HEK293 (cell line): ENCODE data around the gene TMEM200A.

Experiments
- CTCF ChIA-PET: fragments of 350-600 bp; formaldehyde crosslinking; extraction: SDS; loops from one replicate; lab custom pipeline; 2021; ENCODE audit warnings: antibody characterized with exemption; lab: Yijun Ruan, JAX
- POLR2A ChIA-PET: fragments of 300-600 bp; formaldehyde crosslinking; extraction: SDS; loops from one replicate; lab custom pipeline; 2020; ENCODE audit warnings: antibody characterized with exemption, inconsistent platforms; lab: Yijun Ruan, JAX
- H3K27ac ChIP-seq: fragments of 200-500 bp; sonication (Bioruptor generic); 2 replicates; pipeline ENCODE4 v1.5.1; 2014; ENCODE audit warnings: low read depth, low read length, control low read depth, inconsistent platforms; ENCODE audit errors: extremely low read depth
- H3K36me3 ChIP-seq, 2 experiments: fragments of 200-500 bp in 1 of 2; sonication (Bioruptor generic) in 1 of 2; 1 replicate in 1 of 2; 2 replicates in 1 of 2; pipeline ENCODE4 v1.5.1; 2014 to 2017; ENCODE audit warnings: inconsistent platforms in 2 of 2, low read length in 2 of 2; ENCODE audit not compliant: control insufficient read depth in 2 of 2, insufficient read depth in 1 of 2
- H3K4me1 ChIP-seq: fragments of 200-500 bp; sonication (Bioruptor generic); 2 replicates; pipeline ENCODE4 v1.5.1; 2014; ENCODE audit warnings: mild to moderate bottlenecking, low read length, inconsistent platforms; ENCODE audit not compliant: control insufficient read depth, insufficient read depth
- H3K4me3 ChIP-seq: 2 replicates; pipeline ENCODE4 v1.5.1; 2011; ENCODE audit warnings: low read depth, mild to moderate bottlenecking, control low read depth, low read length, moderate library complexity
- H3K9me3 ChIP-seq: fragments of 200-500 bp; sonication (Bioruptor generic); 2 replicates; pipeline ENCODE4 v1.5.1; 2014; ENCODE audit warnings: low read depth, low read length, inconsistent platforms; ENCODE audit not compliant: control insufficient read depth, insufficient read depth
- KLF7 ChIP-seq: fragments of 450-650 bp; formaldehyde crosslinking; IDR thresholded peaks from 2 replicates; pipeline ENCODE4 v1.5.1; 2016; ENCODE audit warnings: missing biosample characterization, missing genetic modification characterization, borderline replicate concordance
- REPIN1 ChIP-seq: fragments of 450-650 bp; formaldehyde crosslinking; IDR thresholded peaks from 2 replicates; pipeline ENCODE4 v1.5.1; 2017; ENCODE audit warnings: missing biosample characterization, missing genetic modification characterization, low read depth
- ZBTB1 ChIP-seq: fragments of 450-650 bp; formaldehyde crosslinking; IDR thresholded peaks from 2 replicates; pipeline ENCODE4 v1.5.1; 2016; ENCODE audit warnings: missing biosample characterization, missing genetic modification characterization
- ZBTB20 ChIP-seq: fragments of 450-650 bp; formaldehyde crosslinking; IDR thresholded peaks from 2 replicates; pipeline ENCODE4 v1.5.1; 2016; ENCODE audit warnings: missing biosample characterization, missing genetic modification characterization
- ZFP3 ChIP-seq: fragments of 450-650 bp; formaldehyde crosslinking; IDR thresholded peaks from 2 replicates; pipeline ENCODE4 v1.5.1; 2016; ENCODE audit warnings: low read depth, missing biosample characterization, missing genetic modification characterization
- ZNF121 ChIP-seq: fragments of 450-650 bp; formaldehyde crosslinking; IDR thresholded peaks from 2 replicates; pipeline ENCODE4 v1.5.1; 2016; ENCODE audit warnings: missing biosample characterization, missing genetic modification characterization
- ZNF132 ChIP-seq: fragments of 450-650 bp; formaldehyde crosslinking; IDR thresholded peaks from 2 replicates; pipeline ENCODE4 v1.5.1; 2017; ENCODE audit warnings: missing biosample characterization, missing genetic modification characterization, borderline replicate concordance
- ZNF133 ChIP-seq: fragments of 450-650 bp; formaldehyde crosslinking; IDR thresholded peaks from 2 replicates; pipeline ENCODE4 v1.5.1; 2016; ENCODE audit warnings: missing biosample characterization, missing genetic modification characterization
- ZNF2 ChIP-seq: fragments of 450-650 bp; formaldehyde crosslinking; IDR thresholded peaks from 2 replicates; pipeline ENCODE4 v1.5.1; 2016; ENCODE audit warnings: missing biosample characterization, missing genetic modification characterization
- ZNF248 ChIP-seq: fragments of 450-650 bp; formaldehyde crosslinking; IDR thresholded peaks from 2 replicates; pipeline ENCODE4 v1.5.1; 2017; ENCODE audit warnings: missing biosample characterization, missing genetic modification characterization
- ZNF335 ChIP-seq: fragments of 450-650 bp; formaldehyde crosslinking; conservative IDR thresholded peaks from 2 replicates; pipeline ENCODE4 v1.5.1; 2016; ENCODE audit warnings: missing biosample characterization, missing genetic modification characterization
- ZNF426 ChIP-seq: fragments of 450-650 bp; formaldehyde crosslinking; IDR thresholded peaks from 2 replicates; pipeline ENCODE4 v1.5.1; 2017; ENCODE audit warnings: missing biosample characterization, missing genetic modification characterization, mild to moderate bottlenecking, inconsistent platforms, moderate library complexity
- ZNF433 ChIP-seq: fragments of 450-650 bp; formaldehyde crosslinking; IDR thresholded peaks from 2 replicates; pipeline ENCODE4 v1.5.1; 2016; ENCODE audit warnings: missing biosample characterization, missing genetic modification characterization, low read depth
- ZNF521 ChIP-seq: fragments of 450-650 bp; formaldehyde crosslinking; IDR thresholded peaks from 2 replicates; pipeline ENCODE4 v1.5.1; 2017; ENCODE audit warnings: missing biosample characterization, mild to moderate bottlenecking, missing genetic modification characterization
- ZNF571 ChIP-seq: fragments of 450-650 bp; formaldehyde crosslinking; IDR thresholded peaks from 2 replicates; pipeline ENCODE4 v1.5.0; 2017; ENCODE audit warnings: missing biosample characterization, missing genetic modification characterization
- ZNF660 ChIP-seq: fragments of 450-650 bp; IDR thresholded peaks from 2 replicates; pipeline ENCODE4 v1.5.1; 2018; ENCODE audit warnings: missing biosample characterization, mild to moderate bottlenecking, missing genetic modification characterization
- ZNF76 ChIP-seq: fragments of 450-650 bp; formaldehyde crosslinking; IDR thresholded peaks from 2 replicates; pipeline ENCODE4; 2016; ENCODE audit warnings: low read depth, missing biosample characterization, missing genetic modification characterization, borderline replicate concordance
- TF ChIP-seq, protein P1 (sequence below): fragments of 450-650 bp; IDR thresholded peaks from 2 replicates; pipeline ENCODE4 v1.5.1; 2018; ENCODE audit warnings: missing biosample characterization, mild to moderate bottlenecking, missing genetic modification characterization
- TF ChIP-seq, protein P2 (sequence below): fragments of 450-650 bp; formaldehyde crosslinking; IDR thresholded peaks from 2 replicates; pipeline ENCODE4 v1.5.1; 2016; ENCODE audit warnings: missing biosample characterization, missing genetic modification characterization
- TF ChIP-seq, protein P3 (sequence below): fragments of 450-650 bp; formaldehyde crosslinking; IDR thresholded peaks from 2 replicates; pipeline ENCODE4; 2016; ENCODE audit warnings: missing biosample characterization, missing genetic modification characterization
- TF ChIP-seq, protein P4 (sequence below): fragments of 450-650 bp; formaldehyde crosslinking; IDR thresholded peaks from 2 replicates; pipeline ENCODE4 v1.5.1; 2016; ENCODE audit warnings: missing biosample characterization, missing genetic modification characterization
- TF ChIP-seq, protein P5 (sequence below): fragments of 450-650 bp; formaldehyde crosslinking; IDR thresholded peaks from 2 replicates; pipeline ENCODE4 v1.5.1; 2016; ENCODE audit warnings: missing biosample characterization, missing genetic modification characterization

TMEM200A gene

DNA sequence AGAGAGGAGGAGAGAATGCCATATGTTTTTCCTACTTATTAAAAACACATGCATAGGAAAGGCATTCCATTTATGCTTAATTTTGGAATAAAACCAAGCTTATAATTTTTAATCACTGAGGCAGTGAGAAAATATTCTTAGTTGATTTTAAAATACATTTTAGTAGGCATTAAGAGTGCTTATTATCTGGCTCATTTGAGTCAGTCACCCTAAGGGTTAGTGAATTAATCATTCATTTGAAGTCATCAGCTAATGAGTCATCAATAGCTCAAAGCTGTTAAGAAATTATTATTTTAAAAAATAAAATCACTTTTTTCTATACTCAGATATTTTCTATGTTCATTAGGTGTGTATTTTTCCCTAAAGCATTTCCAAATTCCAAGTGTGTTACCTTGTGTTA, 81.6 kb downstream of the TMEM200A start (continued):
- TF ChIP-seq, protein P1, sequence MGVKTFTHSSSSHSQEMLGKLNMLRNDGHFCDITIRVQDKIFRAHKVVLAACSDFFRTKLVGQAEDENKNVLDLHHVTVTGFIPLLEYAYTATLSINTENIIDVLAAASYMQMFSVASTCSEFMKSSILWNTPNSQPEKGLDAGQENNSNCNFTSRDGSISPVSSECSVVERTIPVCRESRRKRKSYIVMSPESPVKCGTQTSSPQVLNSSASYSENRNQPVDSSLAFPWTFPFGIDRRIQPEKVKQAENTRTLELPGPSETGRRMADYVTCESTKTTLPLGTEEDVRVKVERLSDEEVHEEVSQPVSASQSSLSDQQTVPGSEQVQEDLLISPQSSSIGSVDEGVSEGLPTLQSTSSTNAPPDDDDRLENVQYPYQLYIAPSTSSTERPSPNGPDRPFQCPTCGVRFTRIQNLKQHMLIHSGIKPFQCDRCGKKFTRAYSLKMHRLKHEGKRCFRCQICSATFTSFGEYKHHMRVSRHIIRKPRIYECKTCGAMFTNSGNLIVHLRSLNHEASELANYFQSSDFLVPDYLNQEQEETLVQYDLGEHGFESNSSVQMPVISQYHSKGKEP (tag by site-specific recombination), result no peak

DNA sequence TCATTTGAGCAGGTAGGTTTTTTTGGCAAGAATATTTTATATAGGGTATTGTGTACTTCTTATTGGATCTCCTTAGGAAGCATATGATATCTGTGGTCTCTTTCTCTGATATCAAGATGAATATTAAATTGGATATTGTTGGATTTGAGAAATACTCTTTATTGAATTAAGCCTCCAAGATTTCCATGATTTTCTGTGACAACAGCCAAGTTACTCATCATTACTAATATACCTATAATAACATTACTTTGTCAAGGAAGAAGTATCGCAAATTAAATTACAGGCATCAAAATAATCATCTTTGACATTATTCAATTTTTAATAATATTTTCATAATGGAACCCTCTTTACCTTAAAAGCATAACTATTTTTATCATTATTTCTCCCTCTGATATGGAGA, 86.5 kb downstream of the TMEM200A start:
- TF ChIP-seq, protein P2, sequence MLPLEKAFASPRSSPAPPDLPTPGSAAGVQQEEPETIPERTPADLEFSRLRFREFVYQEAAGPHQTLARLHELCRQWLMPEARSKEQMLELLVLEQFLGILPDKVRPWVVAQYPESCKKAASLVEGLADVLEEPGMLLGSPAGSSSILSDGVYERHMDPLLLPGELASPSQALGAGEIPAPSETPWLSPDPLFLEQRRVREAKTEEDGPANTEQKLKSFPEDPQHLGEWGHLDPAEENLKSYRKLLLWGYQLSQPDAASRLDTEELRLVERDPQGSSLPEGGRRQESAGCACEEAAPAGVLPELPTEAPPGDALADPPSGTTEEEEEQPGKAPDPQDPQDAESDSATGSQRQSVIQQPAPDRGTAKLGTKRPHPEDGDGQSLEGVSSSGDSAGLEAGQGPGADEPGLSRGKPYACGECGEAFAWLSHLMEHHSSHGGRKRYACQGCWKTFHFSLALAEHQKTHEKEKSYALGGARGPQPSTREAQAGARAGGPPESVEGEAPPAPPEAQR (tag by site-specific recombination), result no peak
- TF ChIP-seq ZNF121 (no peak), ZNF521 (no peak), ZBTB20 (no peak), REPIN1 (no peak), ZNF660 (tag by site-specific recombination) (no peak), ZNF133 (no peak), ZNF76 (no peak)

DNA sequence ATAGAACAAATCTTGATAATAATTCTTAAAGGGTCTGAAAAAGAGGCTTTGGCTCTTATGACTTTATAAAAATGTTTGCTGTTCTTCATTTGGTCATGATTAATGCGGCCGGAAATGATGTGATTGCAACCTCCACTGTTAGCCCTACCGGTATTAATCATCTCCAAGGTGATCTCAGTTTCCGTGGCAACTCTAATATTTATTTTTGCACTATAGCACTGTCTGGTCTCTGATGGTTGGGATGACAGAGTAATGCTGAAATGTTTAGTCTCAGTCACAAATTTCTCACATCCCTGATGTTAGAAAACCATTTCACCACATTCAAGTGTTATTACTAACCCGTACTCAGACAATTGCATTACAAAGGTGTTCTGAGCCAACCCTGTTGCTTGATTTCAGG, 87.4 kb downstream of the TMEM200A start:
- TF ChIP-seq ZNF426 (tag by site-specific recombination) (no peak), ZNF335 (tag by site-specific recombination) (no peak), ZFP3 (tag by site-specific recombination) (no peak), ZNF132 (tag by site-specific recombination) (no peak), ZNF571 (no peak), ZNF248 (no peak), ZNF2 (tag by site-specific recombination) (no peak)
- TF ChIP-seq, protein P3, sequence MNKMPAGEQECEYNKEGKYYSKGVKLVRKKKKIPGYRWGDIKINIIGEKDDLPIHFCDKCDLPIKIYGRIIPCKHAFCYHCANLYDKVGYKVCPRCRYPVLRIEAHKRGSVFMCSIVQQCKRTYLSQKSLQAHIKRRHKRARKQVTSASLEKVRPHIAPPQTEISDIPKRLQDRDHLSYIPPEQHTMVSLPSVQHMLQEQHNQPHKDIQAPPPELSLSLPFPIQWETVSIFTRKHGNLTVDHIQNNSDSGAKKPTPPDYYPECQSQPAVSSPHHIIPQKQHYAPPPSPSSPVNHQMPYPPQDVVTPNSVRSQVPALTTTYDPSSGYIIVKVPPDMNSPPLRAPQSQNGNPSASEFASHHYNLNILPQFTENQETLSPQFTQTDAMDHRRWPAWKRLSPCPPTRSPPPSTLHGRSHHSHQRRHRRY (tag by site-specific recombination), result no peak
- H3K36me3 ChIP-seq, result no peaks in the 10 kb centered on the region
- H3K9me3 ChIP-seq, result no peaks in the 10 kb centered on the region
- no peak overlapping the region for H3K4me3 ChIP-seq
- ChIA-PET POLR2A (no interaction called here), CTCF (interaction anchor here (0.7 kb wide), 2 partner anchors 37 to 1067 kb away, joined by 3 read pairs; no protein-coding TSS in a partner anchor)
- no peaks in the 10 kb centered on the region for H3K4me1 ChIP-seq
- no peak overlapping the region for H3K27ac ChIP-seq

More for the DNA sequence above, 86.5 kb downstream of the TMEM200A start:
- Histone ChIP-seq H3K4me1 (no peaks in the 10 kb centered on the region), H3K4me3 (no peak overlapping the region), H3K36me3 (no peaks in the 10 kb centered on the region), H3K9me3 (no peaks in the 10 kb centered on the region), H3K27ac (no peak overlapping the region)
- CTCF ChIA-PET, result no interaction called here
- POLR2A ChIA-PET, result no interaction called here

DNA sequence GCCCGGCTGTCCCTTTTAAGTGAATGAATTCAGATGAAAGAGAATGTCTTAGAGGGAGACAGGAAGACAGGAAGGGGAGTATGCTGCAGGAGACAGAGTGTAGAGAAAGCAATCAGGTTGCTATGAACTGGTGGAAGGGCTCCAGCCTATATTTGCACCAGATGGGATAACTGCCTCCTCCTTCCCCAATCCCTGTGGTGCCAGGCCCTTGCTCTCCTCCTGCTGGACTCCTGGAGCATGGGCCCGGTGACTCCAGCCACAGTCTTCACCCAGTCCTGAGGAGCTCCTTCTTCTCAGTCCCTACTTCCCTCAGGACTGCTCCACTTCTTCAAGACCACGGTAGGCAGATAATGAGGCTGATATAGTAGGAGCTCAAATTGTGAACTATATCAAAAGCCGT, 91.8 kb downstream of the TMEM200A start:
- Histone ChIP-seq H3K4me3 (no peak overlapping the region), H3K9me3 (no peaks in the 10 kb centered on the region), H3K27ac (no peak overlapping the region), H3K4me1 (no peaks in the 10 kb centered on the region), H3K36me3 (no peaks in the 10 kb centered on the region)
- POLR2A ChIA-PET, result no interaction called here
- CTCF ChIA-PET, result no interaction called here
- no peak for TF ChIP-seq KLF7 (tag by site-specific recombination)
- no peak for TF ChIP-seq ZBTB1
- TF ChIP-seq, protein P4, sequence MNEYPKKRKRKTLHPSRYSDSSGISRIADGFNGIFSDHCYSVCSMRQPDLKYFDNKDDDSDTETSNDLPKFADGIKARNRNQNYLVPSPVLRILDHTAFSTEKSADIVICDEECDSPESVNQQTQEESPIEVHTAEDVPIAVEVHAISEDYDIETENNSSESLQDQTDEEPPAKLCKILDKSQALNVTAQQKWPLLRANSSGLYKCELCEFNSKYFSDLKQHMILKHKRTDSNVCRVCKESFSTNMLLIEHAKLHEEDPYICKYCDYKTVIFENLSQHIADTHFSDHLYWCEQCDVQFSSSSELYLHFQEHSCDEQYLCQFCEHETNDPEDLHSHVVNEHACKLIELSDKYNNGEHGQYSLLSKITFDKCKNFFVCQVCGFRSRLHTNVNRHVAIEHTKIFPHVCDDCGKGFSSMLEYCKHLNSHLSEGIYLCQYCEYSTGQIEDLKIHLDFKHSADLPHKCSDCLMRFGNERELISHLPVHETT (tag by site-specific recombination), result no peak
- TF ChIP-seq, protein P5, sequence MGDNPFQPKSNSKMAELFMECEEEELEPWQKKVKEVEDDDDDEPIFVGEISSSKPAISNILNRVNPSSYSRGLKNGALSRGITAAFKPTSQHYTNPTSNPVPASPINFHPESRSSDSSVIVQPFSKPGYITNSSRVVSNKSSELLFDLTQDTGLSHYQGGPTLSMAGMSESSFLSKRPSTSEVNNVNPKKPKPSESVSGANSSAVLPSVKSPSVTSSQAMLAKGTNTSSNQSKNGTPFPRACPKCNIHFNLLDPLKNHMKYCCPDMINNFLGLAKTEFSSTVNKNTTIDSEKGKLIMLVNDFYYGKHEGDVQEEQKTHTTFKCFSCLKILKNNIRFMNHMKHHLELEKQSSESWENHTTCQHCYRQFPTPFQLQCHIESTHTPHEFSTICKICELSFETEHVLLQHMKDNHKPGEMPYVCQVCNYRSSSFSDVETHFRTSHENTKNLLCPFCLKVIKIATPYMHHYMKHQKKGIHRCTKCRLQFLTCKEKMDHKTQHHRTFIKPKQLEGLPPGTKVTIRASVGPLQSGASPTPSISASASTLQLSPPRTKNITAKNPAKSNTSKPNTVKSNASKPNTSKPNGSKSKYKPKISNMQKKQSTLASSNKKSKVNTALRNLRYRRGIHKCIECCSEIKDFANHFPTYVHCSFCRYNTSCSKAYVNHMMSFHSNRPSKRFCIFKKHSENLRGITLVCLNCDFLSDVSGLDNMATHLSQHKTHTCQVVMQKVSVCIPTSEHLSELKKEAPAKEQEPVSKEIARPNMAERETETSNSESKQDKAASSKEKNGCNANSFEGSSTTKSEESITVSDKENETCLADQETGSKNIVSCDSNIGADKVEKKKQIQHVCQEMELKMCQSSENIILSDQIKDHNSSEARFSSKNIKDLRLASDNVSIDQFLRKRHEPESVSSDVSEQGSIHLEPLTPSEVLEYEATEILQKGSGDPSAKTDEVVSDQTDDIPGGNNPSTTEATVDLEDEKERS (tag by site-specific recombination), result no peak
- no peak for TF ChIP-seq ZNF433 (tag by site-specific recombination)
